Stimulated activated CD8-positive, alpha-beta memory T cell treated with anti-CD3 and anti-CD28 coated beads, Interleukin-2, amount 100 ng/mL, for 1 hour (primary cell): ENCODE measurements around the gene DNAJA4.

Source experiments
- DNase-seq, 2 donors: peaks; one replicate each; pipeline ENCODE4 v3.0.0-alpha.2; 2020; ENCODE audit warnings: low read depth in 2 of 2

Gene DNAJA4

DNA sequence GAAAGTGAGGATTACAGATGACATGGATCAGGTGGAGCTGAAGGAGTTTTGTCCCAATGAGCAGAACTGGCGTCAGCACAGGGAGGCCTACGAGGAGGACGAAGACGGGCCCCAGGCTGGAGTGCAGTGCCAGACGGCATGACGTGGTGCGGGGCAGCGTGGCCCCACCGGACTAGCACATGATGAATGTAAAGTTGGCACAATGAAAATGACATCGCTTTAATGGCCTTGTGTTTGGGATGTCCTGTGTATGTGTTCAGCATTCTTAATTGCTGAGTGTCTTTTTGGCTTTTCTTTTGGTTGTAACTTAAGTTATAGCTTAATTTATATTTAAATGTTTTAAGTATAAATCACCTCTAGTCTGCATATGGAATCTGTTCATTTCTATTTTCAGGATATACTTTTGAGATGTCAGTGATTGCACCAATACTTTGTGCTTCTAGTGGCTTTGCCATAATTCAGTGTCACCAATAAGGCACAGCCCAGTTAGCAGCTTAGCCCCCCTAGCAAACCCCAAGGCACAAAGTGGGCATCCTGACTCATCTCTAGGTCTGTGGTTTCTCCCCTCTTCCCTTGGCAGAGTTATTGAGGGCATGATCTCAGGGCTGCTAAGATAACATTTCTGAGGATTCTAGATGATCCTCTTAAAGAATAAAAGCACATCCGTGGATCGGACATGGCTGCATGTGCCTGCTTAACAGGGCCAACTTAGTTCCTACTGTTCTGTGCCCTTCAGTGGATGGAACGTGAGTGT lies 16.1 kb downstream of the DNAJA4 start:
- no peak for DNase-seq

DNA sequence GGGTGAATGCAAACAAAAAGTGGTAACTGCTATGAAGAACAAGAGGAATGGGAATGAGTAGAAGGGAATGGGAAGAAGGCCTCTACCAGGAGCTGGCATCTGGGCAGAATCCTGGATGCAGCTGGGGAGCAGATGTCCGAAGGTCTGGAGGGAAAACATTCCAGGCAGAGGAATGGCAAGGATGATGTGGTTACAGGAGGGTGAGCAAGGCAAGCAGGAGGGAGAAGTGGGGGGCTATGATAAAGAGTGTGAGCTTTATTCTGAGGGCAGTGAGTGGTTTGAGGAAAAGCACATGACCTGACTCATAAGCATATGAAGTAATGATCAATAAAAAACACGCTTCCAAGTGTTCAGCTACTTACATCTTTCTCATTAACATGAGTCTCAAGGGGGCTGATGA lies 18.0 kb downstream of the DNAJA4 start:
- no peak for DNase-seq

DNA sequence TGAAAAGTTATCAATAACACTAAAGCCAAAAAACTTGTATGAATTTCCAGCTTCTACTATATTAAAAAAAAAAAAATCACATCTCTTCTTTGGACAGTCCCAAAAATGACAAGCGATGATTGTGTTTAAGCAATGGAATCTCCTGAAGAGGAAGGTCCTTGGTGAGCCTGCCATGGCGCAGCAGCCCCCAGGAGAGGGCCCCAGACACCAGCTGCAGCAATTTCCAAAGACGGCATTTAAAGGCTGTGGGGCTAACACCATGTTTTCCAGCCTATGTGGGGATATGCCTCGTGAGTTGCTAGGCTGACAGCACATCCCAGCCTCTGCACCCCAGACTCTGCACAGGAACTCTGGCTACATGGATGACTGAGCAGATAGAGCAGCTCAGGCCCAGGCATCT lies 20.4 kb downstream of the DNAJA4 start:
- DNase-seq, result no peak

DNA sequence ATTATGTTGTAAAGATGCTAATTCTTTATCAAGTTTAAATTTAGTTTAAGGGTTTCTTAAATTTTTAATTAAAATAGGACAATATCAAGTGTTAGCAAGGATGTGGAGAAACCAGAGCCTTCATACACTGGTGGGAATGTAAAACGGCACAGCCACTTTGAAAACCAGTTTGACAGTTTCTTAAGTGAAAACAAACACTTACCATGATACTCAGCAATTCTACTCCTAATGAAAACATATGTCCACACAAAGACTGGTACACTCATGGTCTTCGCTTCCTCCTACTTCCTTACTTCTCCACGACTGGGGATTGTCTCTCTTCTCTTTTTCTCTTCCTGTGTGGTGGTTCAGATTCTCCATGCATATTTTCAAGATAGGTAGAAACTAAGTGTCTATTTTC lies 25.9 kb downstream of the DNAJA4 start:
- no peak for DNase-seq

DNA sequence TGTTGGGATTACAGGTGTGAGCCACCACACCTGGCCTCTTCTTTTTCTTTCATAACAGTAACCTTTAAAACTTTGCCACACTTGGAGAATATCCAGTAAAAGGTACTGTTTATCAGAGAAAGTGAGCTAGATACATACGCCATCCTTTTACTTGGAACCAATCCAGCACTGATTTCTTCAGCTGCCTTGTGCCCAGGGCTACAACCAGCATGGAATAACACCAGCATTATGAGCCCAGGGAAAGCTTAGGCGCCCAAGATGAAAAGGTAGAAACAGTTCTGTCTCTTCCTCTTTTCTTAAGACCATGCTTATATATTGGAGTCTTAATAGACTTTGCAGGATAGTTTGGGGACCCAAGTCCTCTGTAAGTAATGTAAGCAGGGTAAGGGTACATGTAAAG lies 26.7 kb downstream of the DNAJA4 start:
- DNase-seq, result no peak

DNA sequence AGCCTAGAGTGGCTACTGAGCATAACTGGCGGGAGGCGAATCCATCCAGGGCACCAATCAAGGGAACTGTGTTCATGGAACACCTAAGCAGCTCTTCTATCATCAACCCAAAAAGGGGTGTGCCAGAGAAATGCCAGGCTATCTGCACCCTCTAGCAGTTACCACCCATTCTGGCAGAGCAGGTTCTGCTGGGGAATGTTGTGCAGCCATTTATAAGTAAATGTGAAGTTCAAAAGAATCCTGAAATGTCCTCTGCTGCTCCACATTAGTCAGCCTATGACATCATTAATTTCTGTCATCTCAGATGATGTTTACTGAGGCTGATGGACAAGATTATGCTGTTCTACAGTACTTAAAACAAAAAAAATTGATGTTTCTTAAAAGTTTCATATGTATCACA lies 27.3 kb downstream of the DNAJA4 start:
- no peak for DNase-seq

DNA sequence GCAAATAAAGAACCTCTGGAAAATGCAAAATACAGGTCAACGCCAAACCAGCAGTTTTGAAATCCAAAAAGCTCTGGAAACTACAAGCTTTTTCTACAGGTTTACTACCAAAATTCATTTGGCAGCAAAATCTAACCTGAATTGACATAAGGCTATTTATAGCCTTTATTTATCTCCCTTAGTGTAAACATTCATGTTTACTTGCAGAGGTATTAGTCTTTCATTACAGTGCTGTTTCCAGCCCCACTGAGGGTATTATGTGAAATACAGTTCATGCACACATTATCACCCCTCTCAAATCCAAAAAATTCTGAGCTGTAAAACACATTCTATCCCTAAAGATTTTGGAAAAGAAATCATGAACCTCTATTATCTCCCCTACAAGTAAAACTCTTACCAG lies 27.9 kb downstream of the DNAJA4 start:
- DNase-seq, result no peak

DNA sequence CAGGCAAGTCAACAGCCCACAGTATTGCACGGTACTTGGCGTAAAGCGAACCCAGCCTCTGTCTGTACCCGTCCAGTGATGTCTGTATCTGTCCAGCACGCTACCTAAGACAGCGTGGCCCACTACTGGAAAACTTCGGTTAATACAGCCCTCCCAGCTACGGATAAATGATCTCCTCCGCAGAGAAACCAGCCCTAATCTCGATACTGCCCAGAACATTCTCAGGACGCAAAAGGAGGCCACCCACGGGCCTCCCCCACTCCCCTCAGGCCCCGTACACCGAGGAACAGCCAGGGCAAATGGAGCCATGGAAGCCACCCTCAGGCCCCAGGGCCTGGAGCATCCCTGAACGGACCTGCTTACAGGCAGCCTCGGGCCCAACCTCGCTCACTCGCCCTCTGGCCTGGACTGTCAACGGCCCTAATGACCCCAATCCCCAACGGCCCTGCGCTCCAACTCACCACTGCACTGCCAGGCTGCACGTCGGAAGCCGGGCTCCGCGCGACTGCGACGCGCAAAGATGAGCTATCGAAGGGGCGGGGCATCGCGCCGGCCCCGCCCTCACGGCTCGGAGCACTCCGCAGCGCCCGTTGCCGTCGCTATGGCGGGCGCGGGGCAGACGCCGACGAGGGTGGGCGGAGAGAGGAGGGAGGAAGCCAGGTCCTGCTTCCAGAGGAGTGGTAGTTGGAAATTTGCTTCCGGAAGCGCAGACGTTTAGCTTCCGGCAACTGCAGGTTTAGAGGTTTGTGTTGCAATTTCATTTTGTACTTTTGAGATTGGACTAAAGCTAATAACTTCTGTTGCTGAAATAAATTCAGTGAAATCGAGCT lies 35.0 kb downstream of the DNAJA4 start, which contains the start of gene SKIC8:
SKIC8 (minus strand) TSS at position 509 of the 830 bp plus-strand sequence. CDS start 3,923 bp downstream, outside the sequence.
- peak; percentile 75 to 76 for DNase-seq

DNA sequence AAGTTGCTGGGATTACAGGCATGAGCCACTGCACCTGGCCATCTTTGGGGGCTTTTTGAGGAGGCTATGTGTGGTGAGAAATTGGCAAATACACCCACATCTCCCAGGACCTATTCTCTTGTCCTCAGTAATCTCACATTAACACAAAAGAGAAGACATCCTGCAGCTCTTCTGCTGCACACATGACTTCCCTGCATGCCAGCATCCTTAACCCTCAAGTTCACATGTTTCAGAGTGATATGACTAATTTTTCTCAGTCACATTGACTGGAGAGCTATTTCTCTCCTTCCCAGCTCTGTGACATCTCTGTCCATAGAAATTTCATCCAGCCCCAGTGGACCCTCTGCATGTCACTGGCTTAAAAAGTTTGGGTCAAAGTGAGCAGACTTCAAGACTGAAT lies 37.0 kb downstream of the DNAJA4 start:
- no peak for DNase-seq

DNA sequence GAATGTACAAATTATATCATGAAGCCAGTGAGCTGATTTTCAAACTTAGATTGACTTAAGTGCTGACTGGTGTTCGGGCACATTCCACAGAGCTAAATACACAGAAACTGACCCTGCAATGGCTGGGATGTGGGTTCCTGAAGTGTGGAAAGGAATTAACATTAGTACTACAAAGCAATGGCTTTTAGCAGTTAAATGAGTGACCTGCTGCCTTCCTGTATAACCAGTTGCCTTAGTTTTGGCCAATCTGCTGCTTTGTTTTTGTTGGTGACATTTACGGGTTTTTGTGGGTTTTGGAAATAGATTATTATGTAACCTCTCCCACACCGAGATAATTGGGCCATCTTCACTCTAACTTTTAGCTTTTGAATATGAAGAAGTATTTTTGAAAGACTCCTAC lies 37.5 kb downstream of the DNAJA4 start:
- DNase-seq, result no peak

DNA sequence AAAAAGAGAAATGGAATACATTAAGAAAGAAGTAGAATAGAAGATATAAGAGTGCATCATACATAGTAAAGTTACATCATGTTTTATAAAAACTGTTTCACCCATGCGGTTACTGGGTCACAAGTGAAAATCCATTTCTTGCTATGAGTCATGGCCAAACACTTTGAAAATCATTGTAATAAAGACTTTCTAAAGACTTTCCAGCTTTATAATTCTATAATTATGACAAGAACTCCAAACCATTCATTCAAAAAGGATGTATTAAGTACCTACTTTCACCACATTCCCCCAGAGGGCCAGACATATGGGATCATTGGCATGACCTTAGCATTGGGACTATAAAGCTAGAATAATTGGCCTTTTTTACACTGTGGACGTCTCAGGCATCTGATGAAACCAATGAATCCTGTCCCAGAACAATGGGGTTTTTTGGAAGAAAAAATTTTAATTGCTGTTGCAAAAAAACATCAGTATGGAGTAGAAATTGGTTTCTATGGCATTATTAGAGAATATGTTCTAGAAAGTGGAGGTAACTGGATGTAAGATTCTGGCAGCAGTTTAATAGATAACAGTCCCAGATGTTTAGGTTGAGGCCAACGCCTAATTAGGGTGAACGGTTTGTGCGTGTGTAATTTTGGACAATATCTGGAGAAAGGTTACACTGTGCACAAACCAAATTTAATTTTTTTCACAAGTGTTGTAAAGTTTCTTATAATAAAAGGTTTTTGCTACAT lies 38.4 kb downstream of the DNAJA4 start:
- no peak for DNase-seq

DNA sequence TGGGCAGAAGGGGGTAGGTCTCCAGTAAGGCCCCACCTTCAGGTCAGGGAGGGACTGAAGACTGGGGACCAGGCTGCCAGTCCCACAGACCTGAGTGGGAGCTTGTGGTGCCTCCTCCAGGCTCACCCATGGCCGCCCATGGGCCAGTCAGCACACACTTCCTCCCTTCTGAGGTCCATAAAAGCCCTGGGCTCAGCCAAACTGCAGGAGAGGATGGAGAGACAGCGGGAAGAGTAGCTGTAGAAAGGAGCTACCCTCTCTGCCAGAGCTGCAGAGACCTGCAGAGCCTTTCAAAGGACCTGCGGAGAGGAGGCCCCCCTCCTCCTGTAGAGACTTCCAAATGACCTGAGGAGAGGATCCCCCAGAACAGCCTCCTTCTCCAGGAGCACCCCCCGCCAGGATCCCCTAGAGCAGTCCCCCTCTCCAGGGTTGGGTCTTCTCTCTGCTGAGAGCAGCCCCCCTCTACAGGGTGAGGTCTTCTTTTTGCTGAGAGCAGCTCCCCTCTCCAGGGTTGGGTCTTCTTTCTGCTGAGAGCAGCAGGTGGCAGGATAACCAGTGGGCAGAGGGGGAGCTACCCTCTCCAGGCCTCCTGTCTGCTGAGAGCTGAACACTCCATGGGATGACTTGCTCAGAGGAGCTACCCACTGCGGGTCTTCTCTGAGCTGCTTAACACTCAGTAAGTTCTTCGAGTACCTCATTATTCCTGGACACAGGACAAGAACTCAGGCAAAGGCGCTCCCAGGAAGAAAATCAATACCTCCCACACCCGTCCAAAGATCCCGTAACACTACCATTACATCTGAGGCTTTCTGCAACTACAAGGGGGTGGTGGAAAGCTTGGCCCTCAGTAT lies 40.1 kb downstream of the DNAJA4 start:
- no peak for DNase-seq

DNA sequence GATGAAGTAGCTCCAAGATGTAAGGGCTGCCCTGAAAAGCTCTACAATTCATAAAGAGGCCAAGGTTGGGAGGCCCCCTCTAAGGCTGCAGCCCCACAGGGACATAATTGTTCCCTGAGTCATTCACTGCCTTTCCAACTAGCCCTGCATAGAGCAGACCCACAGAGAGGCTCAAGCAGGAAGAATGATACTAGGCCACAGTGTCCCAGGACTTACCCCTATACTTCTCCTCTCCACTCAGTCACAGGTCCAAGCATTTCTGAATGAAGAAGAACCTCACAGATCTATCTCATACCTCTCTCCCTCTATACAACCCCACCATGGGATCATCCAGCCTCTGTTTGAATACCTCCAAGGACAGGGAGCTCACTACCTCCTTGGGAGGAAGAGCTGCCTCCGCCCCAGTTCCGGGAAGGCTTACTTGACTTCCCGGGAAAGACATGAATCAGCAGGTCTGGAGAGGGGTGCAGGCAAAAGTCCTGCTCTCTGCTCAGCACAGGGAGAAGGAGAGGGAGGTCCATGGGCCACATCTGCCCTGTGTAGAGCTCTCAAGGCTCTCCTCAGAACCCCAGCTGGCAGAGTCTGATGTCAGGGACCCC lies 41.9 kb downstream of the DNAJA4 start:
- DNase-seq, result no peak

DNA sequence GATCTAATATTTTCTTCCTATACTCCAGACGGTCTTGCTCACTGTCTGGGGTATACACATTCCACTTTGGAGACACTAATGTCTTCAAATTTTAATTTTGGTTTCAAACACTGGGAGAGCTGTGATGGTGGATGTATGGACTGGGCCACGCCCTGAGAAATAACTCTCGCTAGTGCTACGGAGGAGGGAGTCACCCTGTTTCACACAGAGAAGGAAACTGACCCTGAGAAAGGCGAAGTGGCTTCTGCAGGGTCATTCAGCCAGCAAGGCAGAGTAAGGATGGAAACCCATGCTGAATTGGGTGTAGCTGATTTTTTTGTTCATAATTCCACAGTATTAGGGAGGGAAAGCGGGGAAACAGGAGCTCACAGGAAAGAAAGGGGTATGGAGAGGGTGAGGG lies 43.6 kb downstream of the DNAJA4 start:
- no peak for DNase-seq

DNA sequence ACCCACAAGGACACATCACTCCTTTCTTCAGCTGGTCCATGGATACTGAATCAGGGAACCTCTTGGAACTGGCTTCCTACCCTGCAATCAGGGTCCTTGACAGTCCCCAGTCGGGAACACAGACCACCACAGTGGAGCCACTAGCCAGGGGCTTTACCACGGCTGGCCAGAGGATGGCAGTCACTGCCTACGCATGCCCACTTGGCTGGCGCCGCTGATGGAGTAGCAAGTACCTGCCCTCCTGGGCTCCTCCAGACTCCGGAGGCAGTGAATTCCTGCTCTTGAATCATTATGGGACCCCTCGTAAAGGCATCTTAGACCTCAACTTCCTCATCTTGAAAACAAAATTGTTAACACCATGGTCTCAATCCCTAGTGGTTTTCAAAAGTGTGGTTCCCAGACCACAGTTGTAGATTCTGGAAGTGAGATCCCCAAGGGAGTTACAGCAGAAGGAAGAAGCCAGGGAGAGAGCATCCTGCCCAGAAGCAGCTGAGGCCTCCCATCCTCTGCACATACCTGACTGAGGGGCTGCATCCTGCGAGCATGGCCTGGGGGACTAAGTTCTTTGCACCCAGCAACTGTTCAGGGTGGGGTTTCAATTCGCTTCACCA lies 44.2 kb downstream of the DNAJA4 start:
- no peak for DNase-seq

DNA sequence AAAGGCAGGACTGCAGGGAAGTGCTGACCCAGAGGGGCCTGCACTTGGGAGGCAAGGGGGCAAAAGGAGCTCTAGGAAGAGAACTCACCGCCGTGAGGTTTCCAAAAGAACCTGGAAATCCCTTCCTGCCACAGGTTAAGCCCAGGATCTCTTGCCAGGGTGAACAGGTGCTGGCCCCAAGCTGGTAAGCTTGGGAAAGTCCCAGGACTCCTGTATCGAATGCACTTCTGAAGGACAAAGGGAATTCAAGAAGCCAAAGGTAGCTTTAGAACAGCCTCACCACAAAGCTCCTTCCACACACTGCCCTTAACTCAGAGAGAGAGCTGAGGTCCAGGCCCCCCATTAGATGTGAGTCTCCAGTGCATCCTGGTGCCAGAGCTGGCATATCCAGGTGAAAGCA lies 46.9 kb downstream of the DNAJA4 start:
- DNase-seq, result no peak

DNA sequence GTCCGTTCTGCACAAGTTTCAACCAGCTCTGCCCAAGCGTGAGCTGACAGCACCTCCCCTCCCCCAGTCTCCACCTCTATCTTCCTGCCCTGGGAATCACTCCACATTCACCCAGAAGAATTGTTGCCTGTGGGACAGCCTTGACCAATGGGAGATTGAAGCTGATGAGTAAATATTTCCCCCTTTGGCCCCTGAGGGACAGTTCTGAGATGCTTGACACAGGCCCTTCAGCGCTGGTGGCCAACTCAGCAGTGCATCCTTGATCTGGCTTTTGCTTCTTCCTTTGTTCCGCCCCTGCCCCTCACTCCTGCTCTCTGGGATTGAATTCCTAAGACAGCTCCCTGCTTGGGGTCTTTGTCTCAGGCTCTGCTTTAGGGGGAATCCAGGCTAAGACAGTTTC lies 48.2 kb downstream of the DNAJA4 start:
- DNase-seq, result no peak

DNA sequence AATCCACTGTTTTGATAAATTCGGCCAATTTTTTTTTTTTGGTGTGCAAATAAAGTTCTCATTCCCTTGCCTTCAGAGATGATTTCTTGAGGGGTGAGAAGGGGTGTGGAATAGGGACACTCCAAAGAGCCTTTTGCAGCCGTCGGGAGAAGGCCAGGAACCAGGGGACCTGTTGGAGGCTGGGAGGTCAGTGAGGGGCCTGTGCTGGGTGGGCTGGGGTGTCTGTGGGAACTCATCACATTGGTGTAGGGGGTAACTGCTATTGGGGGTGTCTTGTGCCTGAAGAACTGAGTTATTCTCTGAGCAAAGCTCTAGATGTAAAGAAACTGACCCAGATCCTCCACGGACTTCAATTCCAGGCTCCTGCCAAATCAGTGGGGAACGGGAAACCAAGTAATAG lies 48.6 kb downstream of the DNAJA4 start:
- no peak for DNase-seq

DNA sequence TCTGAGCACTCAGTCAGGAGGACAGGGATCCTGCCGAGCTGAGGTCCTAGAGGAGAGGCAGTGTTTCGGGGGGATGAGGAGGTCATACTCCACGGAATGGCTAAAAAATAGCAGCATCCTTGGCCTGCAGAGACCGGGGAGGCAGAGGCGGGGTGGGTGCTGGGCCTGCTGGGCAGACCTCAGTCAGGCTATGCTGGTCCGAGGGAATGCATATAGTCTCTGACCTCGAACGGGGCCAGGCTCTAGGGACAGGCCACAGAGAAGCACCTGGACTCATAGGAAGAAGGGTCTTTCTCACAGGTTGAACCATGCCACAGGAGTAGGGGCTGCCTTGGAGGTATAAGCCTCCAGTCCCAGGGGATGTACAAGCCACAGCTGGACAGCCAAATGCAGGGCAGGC lies 49.0 kb downstream of the DNAJA4 start:
- no peak for DNase-seq

DNA sequence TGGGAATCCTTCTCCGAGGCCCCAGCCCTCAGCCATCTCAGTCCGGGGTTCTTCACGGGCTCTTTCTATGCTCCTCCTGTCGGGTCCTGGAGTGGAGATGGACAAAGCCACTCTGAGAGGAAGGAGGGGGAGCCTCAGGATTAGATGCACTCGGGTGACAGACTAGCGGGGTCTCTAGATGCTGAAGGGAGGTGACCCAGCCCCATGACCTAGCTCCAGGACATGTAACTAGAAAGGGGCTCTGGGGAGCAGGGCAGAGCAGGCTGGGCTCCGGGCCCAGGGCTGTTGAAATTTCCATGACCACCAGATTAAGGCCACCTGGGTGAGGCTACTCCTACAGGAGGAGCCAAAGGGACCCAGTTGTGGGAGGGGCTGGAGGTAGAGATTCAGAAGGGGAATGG lies 49.8 kb downstream of the DNAJA4 start:
- no peak for DNase-seq
